Adrenal gland (tissue), 12 donors: ENCODE data around the gene FZR1. TPM values are rescaled to one million over a fixed set of nuclear protein-coding genes. Genes with fewer than 3 reads are reported as not detected.
"Not testable (repeated sequence)": the region's sequence is repeated elsewhere in the genome, so short reads cannot be mapped to it uniquely, and the experiment has no call there.

Source experiments
- DNase-seq, 7 donors: peaks; one replicate each; pipeline ENCODE4 v3.0.0-alpha.2; 2019 to 2020
- H3K27ac ChIP-seq, 5 donors: fragments of 200-600 bp; sonication (generic) in 4 of 5; 1 replicate in 3 of 5; 2 replicates in 2 of 5; pipeline versions ENCODE4 v1.5.1 to v1.8.0; 2016 to 2020; ENCODE audit warnings: mild to moderate bottlenecking in 1 of 5
- H3K27me3 ChIP-seq: fragments of 200-600 bp; 2 replicates; pipeline ENCODE4 v1.8.0; 2021
- H3K36me3 ChIP-seq, 2 donors: fragments of 200-600 bp; replicated peaks in 1 of 2; 1 replicate in 1 of 2; 2 replicates in 1 of 2; pipeline versions ENCODE4 v1.5.1 to v1.8.0; 2018 to 2022
- H3K4me1 ChIP-seq, 2 donors: fragments of 200-600 bp; replicated peaks in 1 of 2; 1 replicate in 1 of 2; 2 replicates in 1 of 2; pipeline versions ENCODE4 v1.5.1 to v1.8.0; 2018 to 2021
- H3K4me3 ChIP-seq, 4 donors: fragments of 200-600 bp; sonication (generic) in 3 of 4; one replicate each; pipeline ENCODE4 v1.5.1; 2016 to 2018
- H3K9me3 ChIP-seq, 3 donors: fragments of 200-600 bp; sonication (generic) in 1 of 3; replicated peaks in 1 of 3; 1 replicate in 2 of 3; 2 replicates in 1 of 3; pipeline versions ENCODE4 v1.5.1 to v1.8.0; 2016 to 2021
- POLR2A ChIP-seq, 2 donors: fragments of 450-650 bp; IDR thresholded peaks; one replicate each; pipeline ENCODE4 v1.6.1; 2017; ENCODE audit warnings: antibody characterized with exemption in 2 of 2, mild to moderate bottlenecking in 2 of 2, moderate library complexity in 1 of 2
- WGBS, 4 donors: extraction: QIAGEN DNeasy Blood & Tissue Kit in 2 of 4; methylation state at CpG; one replicate each; pipeline versions ENCODE4 v1.1.5 to v1.1.7; 2013 to 2017; 5-methylcytosine and 5-hydroxymethylcytosine counted together
- intact Hi-C, 2 donors: fragments of 100-400 bp; cut with DNase I; formaldehyde crosslinking; loops; one replicate each; pipeline versions ENCODE4 v1.14.1 to v1.15.0; 2022 to 2023
- polyA plus RNA-seq, 3 donors: library from polyadenylated mRNA; stranded (reverse); fragments of 200-250 nt in 2 of 3; fragments of 350-450 nt in 1 of 3; fragmentation: Illumina TruSeq in 1 of 3; extraction: RNeasy Lipid Tissue Mini Kit (QIAGEN cat#74804) in 1 of 3; gene quantifications; one replicate each; pipeline ENCODE4 v1.2.3, GENCODE V29; 2013 to 2014
- total RNA-seq, 9 donors: library from RNA; depleted of rRNA in 4 of 9; stranded (reverse); fragments of >200 nt in 4 of 9; fragments of 120-200 nt in 1 of 9; fragmentation: NEBNext Ultra II Directional in 1 of 9; extraction: Animal tissue kit (Norgen Biotek cat#: 25700) in 1 of 9; gene quantifications; one replicate each; pipeline versions ENCODE4 v1.1.0 to v1.2.4, GENCODE V29; 2013 to 2023
- TF ChIP-seq, protein P1 (sequence below), 6 experiments: fragments of 450-650 bp in 4 of 6; fragments of 200-600 bp in 2 of 6; sonication (generic) in 1 of 6; IDR thresholded peaks; 1 replicate in 5 of 6; 2 replicates in 1 of 6; pipeline versions ENCODE4 v1.5.1 to v1.8.0; 2016 to 2021; ENCODE audit warnings: antibody characterized with exemption in 6 of 6, mild to moderate bottlenecking in 2 of 6, moderate library complexity in 1 of 6
- donor health status: healthy with polysubstance abuse.
- donor health status: Bipolar disorder and iron deficiency.
- donor health status: DM: yes; HTN: yes; CAD: no.
- donor health status: DM: no; HTN: no; CAD: no.
- donor health status: DM: no; HTN: no; CAD: no.
- donor health status: DM: yes; HTN: yes; CAD: no.

FZR1 gene
- total and polyA plus RNA-seq, 12 donors: 17.9 to 85.0 (median 38.0) TPM

GRCh38 chr19:3576696-3577443 is 70.8 kb downstream of the FZR1 start:
- peak; percentile 67 to 84 (median 77) for DNase-seq
- H3K27ac ChIP-seq: peak overlapping the region in 3 of 5 donors; percentile 32 to 72 (median 40)
- TF ChIP-seq, protein P1, sequence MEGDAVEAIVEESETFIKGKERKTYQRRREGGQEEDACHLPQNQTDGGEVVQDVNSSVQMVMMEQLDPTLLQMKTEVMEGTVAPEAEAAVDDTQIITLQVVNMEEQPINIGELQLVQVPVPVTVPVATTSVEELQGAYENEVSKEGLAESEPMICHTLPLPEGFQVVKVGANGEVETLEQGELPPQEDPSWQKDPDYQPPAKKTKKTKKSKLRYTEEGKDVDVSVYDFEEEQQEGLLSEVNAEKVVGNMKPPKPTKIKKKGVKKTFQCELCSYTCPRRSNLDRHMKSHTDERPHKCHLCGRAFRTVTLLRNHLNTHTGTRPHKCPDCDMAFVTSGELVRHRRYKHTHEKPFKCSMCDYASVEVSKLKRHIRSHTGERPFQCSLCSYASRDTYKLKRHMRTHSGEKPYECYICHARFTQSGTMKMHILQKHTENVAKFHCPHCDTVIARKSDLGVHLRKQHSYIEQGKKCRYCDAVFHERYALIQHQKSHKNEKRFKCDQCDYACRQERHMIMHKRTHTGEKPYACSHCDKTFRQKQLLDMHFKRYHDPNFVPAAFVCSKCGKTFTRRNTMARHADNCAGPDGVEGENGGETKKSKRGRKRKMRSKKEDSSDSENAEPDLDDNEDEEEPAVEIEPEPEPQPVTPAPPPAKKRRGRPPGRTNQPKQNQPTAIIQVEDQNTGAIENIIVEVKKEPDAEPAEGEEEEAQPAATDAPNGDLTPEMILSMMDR (IDR thresholded peaks at IDR 0.05): no peak
- TF ChIP-seq POLR2A (IDR thresholded peaks at IDR 0.05): peak in 1 of 2 donors; percentile 46
- H3K27me3 ChIP-seq: no peaks in the 10 kb centered on the region
- H3K9me3 ChIP-seq: no peaks in the 10 kb centered on the region
- H3K4me1 ChIP-seq: peaks cover 10 to 34% of the 10 kb centered on the region in 2 donors
- no peaks in the 10 kb centered on the region for H3K36me3 ChIP-seq
- intact Hi-C loops: no loop called here
- 22 to 65% (median 46%) methylated on average over 14 to 67 of the region's 78 CpGs for WGBS, 4 donors
- H3K4me3 ChIP-seq: peak overlapping the region in 1 of 4 donors; percentile 45

- TF ChIP-seq, protein P1 (IDR thresholded peaks at IDR 0.05): no peak
- no peak for TF ChIP-seq POLR2A (IDR thresholded peaks at IDR 0.05)
Observed at GRCh38 chr19:3577723-3578344, 71.7 kb downstream of the FZR1 start.

GRCh38 chr19:3578390-3578789 is 72.3 kb downstream of the FZR1 start:
- 84 to 92% (median 90%) methylated on average over 9 to 17 of the region's 17 CpGs for WGBS, 4 donors
- intact Hi-C loops: no loop called here
- Histone ChIP-seq H3K4me3 (no peak overlapping the region), H3K27ac (peak overlapping the region in 1 of 5 donors; percentile 22), H3K27me3 (no peaks in the 10 kb centered on the region), H3K4me1 (peaks cover 5 to 27% of the 10 kb centered on the region in 2 donors), H3K9me3 (no peaks in the 10 kb centered on the region), H3K36me3 (no peaks in the 10 kb centered on the region)
- TF ChIP-seq, protein P1 (IDR thresholded peaks at IDR 0.05): no peak
- TF ChIP-seq POLR2A (IDR thresholded peaks at IDR 0.05): no peak
- no peak for DNase-seq

More at GRCh38 chr19:3577723-3578344, 71.7 kb downstream of the FZR1 start:
- peak overlapping the region in 1 of 5 donors; percentile 40 for H3K27ac ChIP-seq
- 89 to 92% (median 92%) methylated on average over 24 to 60 of the region's 60 CpGs for WGBS, 4 donors
- H3K4me1 ChIP-seq: peaks cover 7 to 29% of the 10 kb centered on the region in 2 donors
- intact Hi-C loops: no loop called here
- no peaks in the 10 kb centered on the region for H3K36me3 ChIP-seq
- H3K27me3 ChIP-seq: no peaks in the 10 kb centered on the region
- H3K4me3 ChIP-seq: no peak overlapping the region
- DNase-seq: no peak
- no peaks in the 10 kb centered on the region for H3K9me3 ChIP-seq

GRCh38 chr19:3580156-3580934 is 74.2 kb downstream of the FZR1 start:
- Histone ChIP-seq H3K9me3 (no peaks in the 10 kb centered on the region), H3K27ac (peak overlapping the region; percentile 20 to 90 (median 74)), H3K4me3 (no peak overlapping the region), H3K27me3 (peaks cover 4% of the 10 kb centered on the region), H3K4me1 (peaks cover 0 to 25% of the 10 kb centered on the region in 2 donors), H3K36me3 (no peaks in the 10 kb centered on the region)
- intact Hi-C loops: no loop called here
- TF ChIP-seq, protein P1 (IDR thresholded peaks at IDR 0.05): no peak
- peak in 1 of 2 donors; percentile 68 for TF ChIP-seq POLR2A (IDR thresholded peaks at IDR 0.05)
- DNase-seq: peak; percentile 75 to 93 (median 90)
- WGBS, 4 donors: 25 to 31% (median 26%) methylated on average over 9 to 11 of the region's 11 CpGs

GRCh38 chr19:3581792-3582191 is 75.7 kb downstream of the FZR1 start:
- H3K27me3 ChIP-seq, H3K36me3 ChIP-seq, DNase-seq, H3K9me3 ChIP-seq, H3K4me3 ChIP-seq, intact Hi-C loops: not testable (repeated sequence)
- 89 to 100% (median 89%) methylated on average over 1 to 4 of the region's 4 CpGs for WGBS, 4 donors
- peaks cover 0 to 17% of the 10 kb centered on the region in 2 donors for H3K4me1 ChIP-seq
- H3K27ac ChIP-seq: peak overlapping the region in 1 of 5 donors; percentile 29

- 77 to 87% (median 81%) methylated on average over 15 of the region's 15 CpGs for WGBS, 4 donors
- H3K27me3 ChIP-seq, DNase-seq, H3K27ac ChIP-seq, H3K9me3 ChIP-seq, H3K4me3 ChIP-seq, H3K36me3 ChIP-seq, intact Hi-C loops: not testable (repeated sequence)
- H3K4me1 ChIP-seq: peaks cover 0 to 16% of the 10 kb centered on the region in 2 donors
Observed at GRCh38 chr19:3584036-3584802, 78.1 kb downstream of the FZR1 start.
